PC-9 (cell line): Measurements from ENCODE around the gene WBP1. TPM values are rescaled to one million over a fixed set of nuclear protein-coding genes. Genes with fewer than 3 reads are reported as not detected.

Source experiments
- BruUV-seq: library from RNA; stranded (reverse); fragments of 400-500 nt; replicated peaks from 2 replicates; lab custom pipeline; 2021; lab: Mats Ljungman, UMichigan
- CTCF ChIA-PET: fragments of 300-600 bp; sonication (Branson Sonifier 250); formaldehyde crosslinking; loops from one replicate; lab custom pipeline; 2022; ENCODE audit warnings: antibody characterized with exemption; lab: Charles Lee
- POLR2A ChIA-PET: fragments of 300-600 bp; sonication (Branson Sonifier 250); formaldehyde crosslinking; loops from one replicate; lab custom pipeline; 2022; ENCODE audit warnings: antibody characterized with exemption; ENCODE audit not compliant: unreplicated experiment; lab: Charles Lee
- DNase-seq, 2 experiments: peaks; one replicate each; pipeline versions ENCODE4 v3.0.0 to v3.0.0-alpha.2; 2015 to 2022; ENCODE audit warnings: mixed read lengths in 1 of 2
- H2AFZ ChIP-seq: fragments of 200-600 bp; sonication (generic); 2 replicates; pipeline ENCODE4 v1.8.1; 2017; ENCODE audit warnings: antibody characterized with exemption
- H3F3A ChIP-seq: fragments of 200-600 bp; sonication (generic); 2 replicates; pipeline ENCODE4 v1.8.1; 2017; ENCODE audit warnings: antibody characterized with exemption, mild to moderate bottlenecking, low read depth; ENCODE audit not compliant: insufficient read depth
- H3K27ac ChIP-seq: fragments of 200-600 bp; sonication (generic); 2 replicates; pipeline ENCODE4 v1.6.1; 2016; ENCODE audit warnings: mixed run types
- H3K27me3 ChIP-seq: fragments of 200-600 bp; sonication (generic); 2 replicates; pipeline ENCODE4 v1.6.1; 2016; ENCODE audit warnings: low read depth, mixed run types; ENCODE audit not compliant: insufficient read depth
- H3K36me3 ChIP-seq: fragments of 200-600 bp; sonication (generic); 2 replicates; pipeline ENCODE4 v1.6.1; 2016; ENCODE audit warnings: low read depth, mixed run types
- H3K4me1 ChIP-seq: fragments of 200-600 bp; sonication (generic); replicated peaks from 2 replicates; pipeline ENCODE4 v1.6.1; 2016; ENCODE audit warnings: mixed run types; ENCODE audit not compliant: insufficient read depth
- H3K4me2 ChIP-seq: fragments of 200-600 bp; sonication (generic); 2 replicates; pipeline ENCODE4 v1.6.1; 2017; ENCODE audit warnings: mixed run types
- H3K4me3 ChIP-seq: fragments of 200-600 bp; sonication (generic); 2 replicates; pipeline ENCODE4 v1.6.1; 2016; ENCODE audit warnings: mixed run types
- H3K79me2 ChIP-seq: fragments of 200-600 bp; sonication (generic); 2 replicates; pipeline ENCODE4 v1.6.1; 2017; ENCODE audit warnings: low read depth, mixed run types
- H3K9me2 ChIP-seq: fragments of 200-600 bp; sonication (generic); 2 replicates; pipeline ENCODE4 v1.8.1; 2017; ENCODE audit warnings: mild to moderate bottlenecking; ENCODE audit not compliant: insufficient read depth
- H3K9me3 ChIP-seq: fragments of 200-600 bp; sonication (generic); 2 replicates; pipeline ENCODE4 v1.8.1; 2016; ENCODE audit warnings: low read depth; ENCODE audit not compliant: insufficient read depth
- H4K20me1 ChIP-seq: fragments of 200-600 bp; sonication (generic); 2 replicates; pipeline ENCODE4 v1.8.1; 2017; ENCODE audit not compliant: insufficient read depth
- EZH2 ChIP-seq: fragments of 200-600 bp; sonication (generic); IDR thresholded peaks from 2 replicates; pipeline ENCODE4 v1.8.0; 2017; ENCODE audit warnings: antibody characterized with exemption, low read depth
- intact Hi-C: fragments of 100-400 bp; cut with micrococcal nuclease; formaldehyde crosslinking; loops from one replicate; pipeline ENCODE4 v1.10.0; 2022; ENCODE audit not compliant: unreplicated experiment
- total RNA-seq: library from RNA; stranded (reverse); gene quantifications from 2 replicates; pipeline ENCODE4 v1.2.3, GENCODE V29; 2021
- TF ChIP-seq, protein P1 (sequence below): fragments of 200-600 bp; sonication (generic); conservative IDR thresholded peaks from 2 replicates; pipeline ENCODE4 v1.6.1; 2017; ENCODE audit warnings: mixed run types, antibody characterized with exemption, mild to moderate bottlenecking, moderate library complexity

The WBP1 gene
- total RNA-seq, 1 experiment from 2014 or later: 68.0 TPM

GRCh38 chr2:74429487-74430451 lies 28.5 kb upstream of the WBP1 start:
- no TSS peak for BruUV-seq
- no peak overlapping the region for H3K4me2 ChIP-seq

GRCh38 chr2:74430502-74430901 lies 27.7 kb upstream of the WBP1 start:
- Histone ChIP-seq H3F3A (no peaks in the 10 kb centered on the region; the same call in 1 of the 2 replicates), H3K9me2 (no peaks in the 10 kb centered on the region), H3K36me3 (peaks cover 35% of the 10 kb centered on the region), H3K4me1 (no peaks in the 10 kb centered on the region), H3K27me3 (no peaks in the 10 kb centered on the region), H2AFZ (no peak overlapping the region), H3K9me3 (no peaks in the 10 kb centered on the region), H3K4me2 (no peak overlapping the region), H3K4me3 (no peak overlapping the region), H4K20me1 (peaks cover 16% of the 10 kb centered on the region), H3K27ac (no peak overlapping the region), H3K79me2 (peaks cover 8% of the 10 kb centered on the region; the same call in 1 of the 2 replicates)
- BruUV-seq: no TSS peak
- POLR2A ChIA-PET: no interaction called here
- CTCF ChIA-PET: no interaction called here
- intact Hi-C loops: no loop called here
- TF ChIP-seq, protein P1, sequence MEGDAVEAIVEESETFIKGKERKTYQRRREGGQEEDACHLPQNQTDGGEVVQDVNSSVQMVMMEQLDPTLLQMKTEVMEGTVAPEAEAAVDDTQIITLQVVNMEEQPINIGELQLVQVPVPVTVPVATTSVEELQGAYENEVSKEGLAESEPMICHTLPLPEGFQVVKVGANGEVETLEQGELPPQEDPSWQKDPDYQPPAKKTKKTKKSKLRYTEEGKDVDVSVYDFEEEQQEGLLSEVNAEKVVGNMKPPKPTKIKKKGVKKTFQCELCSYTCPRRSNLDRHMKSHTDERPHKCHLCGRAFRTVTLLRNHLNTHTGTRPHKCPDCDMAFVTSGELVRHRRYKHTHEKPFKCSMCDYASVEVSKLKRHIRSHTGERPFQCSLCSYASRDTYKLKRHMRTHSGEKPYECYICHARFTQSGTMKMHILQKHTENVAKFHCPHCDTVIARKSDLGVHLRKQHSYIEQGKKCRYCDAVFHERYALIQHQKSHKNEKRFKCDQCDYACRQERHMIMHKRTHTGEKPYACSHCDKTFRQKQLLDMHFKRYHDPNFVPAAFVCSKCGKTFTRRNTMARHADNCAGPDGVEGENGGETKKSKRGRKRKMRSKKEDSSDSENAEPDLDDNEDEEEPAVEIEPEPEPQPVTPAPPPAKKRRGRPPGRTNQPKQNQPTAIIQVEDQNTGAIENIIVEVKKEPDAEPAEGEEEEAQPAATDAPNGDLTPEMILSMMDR: no peak
- TF ChIP-seq EZH2: no peak
- no peak for DNase-seq

More at GRCh38 chr2:74429487-74430451, 28.5 kb upstream of the WBP1 start:
- Histone ChIP-seq H3K79me2 (peaks cover under 1% of the 10 kb centered on the region; the same call in 1 of the 2 replicates), H3K27me3 (no peaks in the 10 kb centered on the region), H3K27ac (no peak overlapping the region), H3K4me3 (no peak overlapping the region), H4K20me1 (peaks cover 9% of the 10 kb centered on the region; the same call in 1 of the 2 replicates), H2AFZ (no peak overlapping the region), H3F3A (peaks cover 7% of the 10 kb centered on the region; the same call in 1 of the 2 replicates), H3K9me2 (no peaks in the 10 kb centered on the region), H3K36me3 (peaks cover 35% of the 10 kb centered on the region), H3K4me1 (no peaks in the 10 kb centered on the region), H3K9me3 (no peaks in the 10 kb centered on the region)
- DNase-seq: no peak
- intact Hi-C loops: no loop called here
- TF ChIP-seq, protein P1: no peak
- no peak for TF ChIP-seq EZH2
- ChIA-PET CTCF (no interaction called here), POLR2A (no interaction called here)

- H3K4me3 ChIP-seq: no peak overlapping the region
- H3K9me3 ChIP-seq: no peaks in the 10 kb centered on the region
- no peak for DNase-seq
- TF ChIP-seq, protein P1: no peak
- no peak for TF ChIP-seq EZH2
- H3K4me2 ChIP-seq: no peak overlapping the region
- H3K27ac ChIP-seq: no peak overlapping the region
- peaks cover 41% of the 10 kb centered on the region for H4K20me1 ChIP-seq
- H3K27me3 ChIP-seq: no peaks in the 10 kb centered on the region
- H2AFZ ChIP-seq: no peak overlapping the region
- POLR2A ChIA-PET: no interaction called here
- H3K9me2 ChIP-seq: no peaks in the 10 kb centered on the region
- peaks cover 45% of the 10 kb centered on the region for H3K79me2 ChIP-seq
- H3K36me3 ChIP-seq: peaks cover 10% of the 10 kb centered on the region; the same call in 1 of the 2 replicates
- intact Hi-C loops: no loop called here
- H3K4me1 ChIP-seq: peaks cover 7% of the 10 kb centered on the region; the same call in 1 of the 2 replicates
- no TSS peak for BruUV-seq
- CTCF ChIA-PET: no interaction called here
- H3F3A ChIP-seq: peaks cover 6% of the 10 kb centered on the region
Observed at GRCh38 chr2:74436111-74436805, 22.0 kb upstream of the WBP1 start.
